ENCODE data around the gene PTS.
"Not testable (repeated sequence)": the region's sequence is repeated elsewhere in the genome, so short reads cannot be mapped to it uniquely, and the experiment has no call there.

The PTS gene

GRCh38 chr11:112226062-112226830, at the start of gene PTS:
PTS (plus strand) TSS chr11:112226428; CDS start chr11:112226444, 16 bp downstream.
- DNase-seq (ENCODE audit: low read depth in 2 of 2), result peak in 1 of 2 experiments; percentile 62

- DNase-seq (ENCODE audit: low read depth in 2 of 2), result no peak
These were observed 48.6 kb upstream of the PTS start for GRCh38 chr11:112177589-112177988.

GRCh38 chr11:112178428-112178827, 47.8 kb upstream of the PTS start:
- no peak for DNase-seq (ENCODE audit: low read depth in 2 of 2)

- no peak for DNase-seq (ENCODE audit: low read depth in 2 of 2)
These were observed 47.3 kb upstream of the PTS start for GRCh38 chr11:112178936-112179335.

GRCh38 chr11:112179601-112180000, 46.6 kb upstream of the PTS start:
- no peak for DNase-seq (ENCODE audit: low read depth in 2 of 2)

GRCh38 chr11:112182867-112183266, 43.4 kb upstream of the PTS start:
- DNase-seq (ENCODE audit: low read depth in 2 of 2), result no peak

GRCh38 chr11:112185883-112186282, 40.3 kb upstream of the PTS start:
- DNase-seq (ENCODE audit: low read depth in 2 of 2), result no peak

GRCh38 chr11:112186304-112186703, 39.9 kb upstream of the PTS start:
- no peak for DNase-seq (ENCODE audit: low read depth in 2 of 2)

GRCh38 chr11:112195113-112195512, 31.1 kb upstream of the PTS start:
- not testable (repeated sequence) for DNase-seq (ENCODE audit: low read depth in 2 of 2)

- DNase-seq (ENCODE audit: low read depth in 2 of 2), result no peak
These were observed 30.3 kb upstream of the PTS start for GRCh38 chr11:112195951-112196351.

GRCh38 chr11:112196519-112197087, 29.6 kb upstream of the PTS start:
- no peak for DNase-seq (ENCODE audit: low read depth in 2 of 2)

GRCh38 chr11:112199101-112199500, 27.1 kb upstream of the PTS start:
- not testable (repeated sequence) for DNase-seq (ENCODE audit: low read depth in 2 of 2)

GRCh38 chr11:112200252-112200651, 26.0 kb upstream of the PTS start:
- DNase-seq (ENCODE audit: low read depth in 2 of 2), result no peak

GRCh38 chr11:112206071-112206470, 20.2 kb upstream of the PTS start:
- no peak for DNase-seq (ENCODE audit: low read depth in 2 of 2)

GRCh38 chr11:112210890-112211289, 15.3 kb upstream of the PTS start:
- no peak for DNase-seq (ENCODE audit: low read depth in 2 of 2)

GRCh38 chr11:112211536-112211935, 14.7 kb upstream of the PTS start:
- no peak for DNase-seq (ENCODE audit: low read depth in 2 of 2)

- DNase-seq (ENCODE audit: low read depth in 2 of 2), result no peak
These were observed 13.9 kb upstream of the PTS start for GRCh38 chr11:112212290-112212689.

- DNase-seq (ENCODE audit: low read depth in 2 of 2), result no peak
These were observed 13.5 kb upstream of the PTS start for GRCh38 chr11:112212710-112213109.

GRCh38 chr11:112213753-112214152, 12.5 kb upstream of the PTS start:
- no peak for DNase-seq (ENCODE audit: low read depth in 2 of 2)

- DNase-seq (ENCODE audit: low read depth in 2 of 2), result no peak
These were observed 10.6 kb upstream of the PTS start for GRCh38 chr11:112215621-112216020.

- DNase-seq (ENCODE audit: low read depth in 2 of 2), result no peak
These were observed 9.6 kb upstream of the PTS start for GRCh38 chr11:112216561-112217105.

GRCh38 chr11:112219476-112220232, 6.6 kb upstream of the PTS start:
- DNase-seq (ENCODE audit: low read depth in 2 of 2), result peak in 1 of 2 experiments; percentile 36
